ENCODE measurements around the gene WNT9A.

DNA sequence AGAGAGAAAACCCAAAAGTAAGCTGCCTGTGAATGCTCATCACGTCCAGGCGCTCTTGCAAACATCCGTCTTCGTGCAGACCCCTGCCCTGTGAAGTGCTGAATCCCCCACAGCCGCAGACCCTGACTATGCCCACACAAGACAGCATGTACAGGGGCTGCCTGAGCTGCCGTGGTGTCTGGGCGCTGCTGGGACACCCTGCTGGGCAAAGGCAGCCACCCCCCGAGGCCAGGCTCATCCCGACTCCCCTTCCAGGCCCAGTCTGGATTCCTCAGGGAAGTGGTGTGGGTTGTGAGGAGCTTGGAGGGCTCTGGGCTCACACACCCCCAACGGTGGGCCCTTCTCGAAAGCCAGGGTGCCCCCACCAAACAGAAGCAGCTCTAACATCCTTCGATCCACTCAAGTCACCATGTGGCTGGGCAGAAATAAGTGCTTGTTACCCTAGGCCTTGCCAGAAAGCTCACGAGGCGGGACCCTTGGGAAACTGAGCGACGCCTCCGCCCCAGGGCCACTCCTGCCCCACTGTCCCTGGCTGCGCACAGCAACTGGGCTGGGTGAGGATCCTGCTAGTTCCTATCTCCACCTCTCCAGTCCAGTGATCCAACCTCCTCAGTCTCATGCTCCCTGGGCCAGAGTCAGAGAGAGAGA, 4.8 kb upstream of the WNT9A start:
- TF ChIP-seq CTCF (conservative IDR thresholded peaks at IDR 0.05; ENCODE audit: low read depth, low read length): no peak
- TF ChIP-seq EZH2 (IDR thresholded peaks at IDR 0.05; ENCODE audit: borderline replicate concordance, low read depth, low read length, poor library complexity, severe bottlenecking): no peak

Measured in A673 (cell line).